Stimulated activated CD8-positive, alpha-beta memory T cell treated with anti-CD3 and anti-CD28 coated beads, Interleukin-15, amount 100 ng/mL, for 4 hours (primary cell): ENCODE measurements around the gene BUB1.
"Not testable (repeated sequence)": the region's sequence is repeated elsewhere in the genome, so short reads cannot be mapped to it uniquely, and the experiment has no call there.

Source experiments
- DNase-seq, 2 donors: peaks; one replicate each; pipeline ENCODE4 v3.0.0-alpha.2; 2020; ENCODE audit warnings: low read depth in 2 of 2

Gene BUB1

DNA sequence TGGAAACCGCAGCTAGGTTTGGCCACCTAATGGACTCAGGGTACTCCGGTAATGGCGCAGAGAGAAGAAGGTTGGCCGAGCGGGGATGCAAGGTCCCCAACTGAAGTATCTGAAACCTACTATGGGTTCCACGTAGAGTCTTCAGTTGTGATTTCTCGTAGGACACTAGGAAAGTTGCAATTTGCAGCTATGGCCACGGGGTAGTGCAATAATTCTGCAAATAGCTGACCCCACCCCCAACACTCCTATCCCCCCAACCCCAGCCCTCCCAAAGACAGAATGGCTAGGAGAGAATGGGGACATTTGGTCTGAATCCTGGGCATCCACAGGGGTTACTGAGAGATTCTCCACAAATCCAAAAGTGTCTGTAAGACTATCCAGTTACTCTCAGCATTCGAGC is 75.7 kb downstream of the BUB1 start:
- DNase-seq: not testable (repeated sequence)

DNA sequence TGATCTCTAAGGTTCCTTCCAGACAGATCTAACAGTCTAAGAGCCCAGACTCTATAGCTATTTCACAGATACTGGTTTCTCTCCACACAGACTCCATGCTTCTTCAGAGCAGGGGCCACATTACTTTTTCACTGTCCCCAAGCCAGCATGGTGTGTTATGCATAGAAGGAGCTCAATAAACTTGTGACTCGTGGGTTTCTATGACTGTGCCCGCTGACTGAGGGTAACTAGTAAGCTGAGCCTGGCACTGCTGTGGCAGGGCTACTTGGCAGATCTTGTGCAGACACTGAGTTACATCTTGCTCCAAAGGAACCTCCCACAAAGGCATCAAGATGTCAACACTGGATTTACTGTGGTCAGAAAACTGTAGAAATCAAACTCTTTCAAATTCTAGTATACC is 85.9 kb downstream of the BUB1 start:
- DNase-seq: not testable (repeated sequence)

GRCh38 chr2:110589677-110590330 is 88.1 kb downstream of the BUB1 start:
- not testable (repeated sequence) for DNase-seq

DNA sequence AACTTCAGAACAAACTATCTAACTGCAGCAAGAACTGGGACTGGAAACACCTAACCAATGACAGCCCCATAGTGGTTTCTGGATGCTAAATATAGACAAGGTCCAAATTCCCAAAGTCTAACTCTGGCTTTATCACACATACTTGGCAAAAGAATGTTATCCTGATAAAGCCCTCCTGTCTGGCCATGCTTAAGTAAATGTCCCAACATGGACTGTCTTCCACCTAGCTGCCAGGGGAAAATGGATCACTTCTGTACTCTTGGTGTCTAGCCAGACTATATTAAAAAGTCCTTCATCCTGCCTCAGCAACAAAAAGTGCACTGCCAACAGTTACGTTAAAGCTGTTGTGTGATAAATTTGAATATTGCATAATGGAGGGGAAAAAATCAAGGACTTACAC is 89.3 kb downstream of the BUB1 start:
- DNase-seq: not testable (repeated sequence)
